Karpas-422 (cell line): ENCODE data around the gene ZNF850. TPM values are rescaled to one million over a fixed set of nuclear protein-coding genes. Genes with fewer than 3 reads are reported as not detected.
"Not testable (repeated sequence)": the region's sequence is repeated elsewhere in the genome, so short reads cannot be mapped to it uniquely, and the experiment has no call there.

Experiments used
- DNase-seq: peaks from one replicate; pipeline ENCODE4 v3.0.0-alpha.2; 2015
- H2AFZ ChIP-seq: fragments of 200-600 bp; sonication (generic); 2 replicates; pipeline ENCODE4 v1.6.1; 2014; ENCODE audit warnings: antibody characterized with exemption, low read length, mixed read lengths
- H3K27ac ChIP-seq: fragments of 200-600 bp; sonication (generic); 2 replicates; pipeline ENCODE4 v1.5.1; 2014; ENCODE audit warnings: mild to moderate bottlenecking, low read length, moderate library complexity
- H3K27me3 ChIP-seq: fragments of 200-600 bp; sonication (generic); 2 replicates; pipeline ENCODE4 v1.6.1; 2014; ENCODE audit warnings: low read length, mixed read lengths
- H3K36me3 ChIP-seq: fragments of 200-600 bp; sonication (generic); 2 replicates; pipeline ENCODE4 v1.6.1; 2014; ENCODE audit warnings: low read length, mixed read lengths; ENCODE audit not compliant: insufficient read depth
- H3K4me1 ChIP-seq: fragments of 200-600 bp; sonication (generic); 2 replicates; pipeline ENCODE4 v1.6.1; 2014; ENCODE audit warnings: mild to moderate bottlenecking, low read length, mixed read lengths
- H3K4me2 ChIP-seq: fragments of 200-600 bp; sonication (generic); 2 replicates; pipeline ENCODE4 v1.6.1; 2014; ENCODE audit warnings: low read length, low read depth, mild to moderate bottlenecking; ENCODE audit not compliant: poor library complexity, severe bottlenecking
- H3K4me3 ChIP-seq: fragments of 200-600 bp; sonication (generic); 2 replicates; pipeline ENCODE4 v1.5.1; 2014; ENCODE audit warnings: mild to moderate bottlenecking, antibody characterized with exemption, low read length, mixed read lengths
- H3K79me2 ChIP-seq: fragments of 200-600 bp; sonication (generic); 2 replicates; pipeline ENCODE4 v1.6.1; 2014; ENCODE audit warnings: mild to moderate bottlenecking, low read length, mixed read lengths
- H3K9ac ChIP-seq: fragments of 200-600 bp; sonication (generic); 2 replicates; pipeline ENCODE4 v1.6.0; 2014; ENCODE audit warnings: low read length
- H3K9me2 ChIP-seq: fragments of 200-600 bp; sonication (generic), shearing (Covaris generic); replicated peaks from 2 replicates; pipeline ENCODE4 v1.6.0; 2014; ENCODE audit warnings: mild to moderate bottlenecking, low read length, moderate library complexity; ENCODE audit not compliant: insufficient read depth
- H3K9me3 ChIP-seq: fragments of 300-700, 200-600 bp; sonication (generic); 2 replicates; pipeline ENCODE4 v1.6.1; 2014; ENCODE audit warnings: low read length, mixed read lengths
- H4K20me1 ChIP-seq: fragments of 200-600 bp; sonication (generic); 2 replicates; pipeline ENCODE4 v1.6.1; 2014; ENCODE audit warnings: mild to moderate bottlenecking, antibody characterized with exemption, low read length, low read depth; ENCODE audit not compliant: insufficient read depth
- total RNA-seq: library from RNA; depleted of rRNA; stranded (reverse); fragments of >200 nt; shearing (Covaris generic); gene quantifications from 2 replicates; pipeline ENCODE4 v1.2.3, GENCODE V29; 2014; ENCODE audit warnings: low replicate concordance

Gene ZNF850
- total RNA-seq, 1 experiment from 2014 or later: 2.7 TPM

- Histone ChIP-seq H3K4me2 (no peak overlapping the region), H3K4me3 (no peak overlapping the region), H3K36me3 (peaks cover 53% of the 10 kb centered on the region), H2AFZ (no peak overlapping the region), H3K27ac (no peak overlapping the region), H3K9ac (no peak overlapping the region), H4K20me1 (no peaks in the 10 kb centered on the region), H3K79me2 (0 out of 2 replicates have a peak, but pooled peaks cover 3% of the 10 kb centered on the region), H3K4me1 (no peaks in the 10 kb centered on the region), H3K9me2 (no peaks in the 10 kb centered on the region), H3K9me3 (peaks cover 63% of the 10 kb centered on the region), H3K27me3 (no peaks in the 10 kb centered on the region)
- no peak for DNase-seq
Measured at GRCh38 chr19:36745870-36746269, 26.7 kb downstream of the ZNF850 start.

GRCh38 chr19:36736166-36736565 is 36.4 kb downstream of the ZNF850 start:
- H3K9ac ChIP-seq, H3K9me2 ChIP-seq, H4K20me1 ChIP-seq, DNase-seq, H3K27ac ChIP-seq, H3K4me3 ChIP-seq, H3K4me1 ChIP-seq, H3K4me2 ChIP-seq, H3K27me3 ChIP-seq, H3K79me2 ChIP-seq, H2AFZ ChIP-seq: not testable (repeated sequence)
- peaks cover 41% of the 10 kb centered on the region for H3K36me3 ChIP-seq
- peaks cover 45% of the 10 kb centered on the region for H3K9me3 ChIP-seq

- DNase-seq: no peak
- Histone ChIP-seq H3K9me2 (no peaks in the 10 kb centered on the region), H3K27ac (no peak overlapping the region), H3K36me3 (peaks cover 73% of the 10 kb centered on the region), H3K4me1 (no peaks in the 10 kb centered on the region), H3K27me3 (no peaks in the 10 kb centered on the region), H3K4me3 (peak overlapping the region; percentile 9; the same call in 1 of the 2 replicates), H3K79me2 (no peaks in the 10 kb centered on the region), H3K4me2 (no peak overlapping the region), H3K9ac (no peak overlapping the region), H4K20me1 (no peaks in the 10 kb centered on the region), H3K9me3 (peaks cover 60% of the 10 kb centered on the region), H2AFZ (no peak overlapping the region)
Measured at GRCh38 chr19:36719687-36720556, 52.7 kb downstream of the ZNF850 start.

GRCh38 chr19:36709423-36709822 is 63.2 kb downstream of the ZNF850 start:
- Histone ChIP-seq H3K36me3 (peaks cover 98% of the 10 kb centered on the region), H3K4me2 (no peak overlapping the region), H3K9me3 (peaks cover 73% of the 10 kb centered on the region)

GRCh38 chr19:36707134-36707533 is 65.5 kb downstream of the ZNF850 start:
- Histone ChIP-seq H3K9me3 (peaks cover 60% of the 10 kb centered on the region), H3K4me1 (no peaks in the 10 kb centered on the region), H4K20me1 (no peaks in the 10 kb centered on the region), H3K4me3 (no peak overlapping the region), H3K9ac (no peak overlapping the region), H2AFZ (no peak overlapping the region), H3K9me2 (no peaks in the 10 kb centered on the region), H3K36me3 (peaks cover 79% of the 10 kb centered on the region), H3K79me2 (peaks cover 81% of the 10 kb centered on the region), H3K4me2 (no peak overlapping the region), H3K27me3 (no peaks in the 10 kb centered on the region), H3K27ac (no peak overlapping the region)
- no peak for DNase-seq

More at GRCh38 chr19:36709423-36709822, 63.2 kb downstream of the ZNF850 start:
- H3K27me3 ChIP-seq: no peaks in the 10 kb centered on the region
- H2AFZ ChIP-seq: no peak overlapping the region
- peaks cover 80% of the 10 kb centered on the region for H3K79me2 ChIP-seq
- no peak overlapping the region for H3K27ac ChIP-seq
- H3K4me1 ChIP-seq: no peaks in the 10 kb centered on the region
- DNase-seq: no peak
- H3K4me3 ChIP-seq: no peak overlapping the region
- H4K20me1 ChIP-seq: no peaks in the 10 kb centered on the region
- no peaks in the 10 kb centered on the region for H3K9me2 ChIP-seq
- no peak overlapping the region for H3K9ac ChIP-seq

- Histone ChIP-seq H3K9me2 (no peaks in the 10 kb centered on the region), H3K4me2 (peak overlapping the region; percentile 83), H3K27ac (peak overlapping the region; percentile 4; the same call in 1 of the 2 replicates), H4K20me1 (no peaks in the 10 kb centered on the region), H3K36me3 (peaks cover 63% of the 10 kb centered on the region), H3K27me3 (no peaks in the 10 kb centered on the region), H3K9ac (peak overlapping the region; percentile 85), H3K9me3 (peaks cover 25% of the 10 kb centered on the region), H3K4me1 (peaks cover 14% of the 10 kb centered on the region), H3K79me2 (peaks cover 83% of the 10 kb centered on the region), H2AFZ (no peak overlapping the region), H3K4me3 (peak overlapping the region; percentile 93)
- no peak for DNase-seq
Measured at GRCh38 chr19:36688058-36688457, 84.5 kb downstream of the ZNF850 start.

- H3K79me2 ChIP-seq: peaks cover 81% of the 10 kb centered on the region
- H2AFZ ChIP-seq: peak within 1 kb of the TSS; percentile 62; the same call in 1 of the 2 replicates
- peak; percentile 99 for DNase-seq
- no peaks in the 10 kb centered on the region for H3K9me2 ChIP-seq
- H3K9ac ChIP-seq: peak within 1 kb of the TSS; percentile 85
- H3K4me1 ChIP-seq: peaks cover 14% of the 10 kb centered on the region
- peak within 1 kb of the TSS; percentile 83 for H3K4me2 ChIP-seq
- peaks cover 25% of the 10 kb centered on the region for H3K9me3 ChIP-seq
- H4K20me1 ChIP-seq: no peaks in the 10 kb centered on the region
- peak within 1 kb of the TSS; percentile 4; the same call in 1 of the 2 replicates for H3K27ac ChIP-seq
- peaks cover 58% of the 10 kb centered on the region for H3K36me3 ChIP-seq
- H3K27me3 ChIP-seq: no peaks in the 10 kb centered on the region
- H3K4me3 ChIP-seq: peak within 1 kb of the TSS; percentile 93
Measured at GRCh38 chr19:36687214-36688056, 85.2 kb downstream of the ZNF850 start, which contains the start of gene ZNF567. ZNF567 (plus strand) TSS chr19:36687612; CDS start chr19:36694868, 7,256 bp downstream.
